ENCODE data around the gene TSEN34.

The TSEN34 gene

GRCh38 chr19:54188215-54188871 is 2.8 kb upstream of the TSEN34 start:
- Histone ChIP-seq H3K27me3 (ENCODE audit: control insufficient read depth, low read length) (no peaks in the 10 kb centered on the region), H4K20me1 (ENCODE audit: control insufficient read depth, insufficient read depth, low read depth, low read length) (peaks cover 4% of the 10 kb centered on the region; the same call in 1 of the 2 replicates), H3K4me3 (ENCODE audit: low read length) (peak overlapping the region; percentile 79), H3K4me1 (ENCODE audit: control insufficient read depth, low read length) (peaks cover 19% of the 10 kb centered on the region), H3F3A (ENCODE audit: control insufficient read depth, insufficient read depth) (no peaks in the 10 kb centered on the region), H3K9me2 (replicated peaks; ENCODE audit: control insufficient read depth, low read length) (no peaks in the 10 kb centered on the region), H3K4me2 (ENCODE audit: low read length) (peak overlapping the region; percentile 89), H3K79me2 (ENCODE audit: control insufficient read depth, low read length) (peaks cover 29% of the 10 kb centered on the region), H3K9me3 (ENCODE audit: control insufficient read depth, insufficient read depth, low read length) (no peaks in the 10 kb centered on the region), H3K27ac (ENCODE audit: low read depth, low read length) (peak overlapping the region; percentile 83), H3K36me3 (ENCODE audit: control insufficient read depth, low read length) (peaks cover 21% of the 10 kb centered on the region)
- TF ChIP-seq CTCF (IDR thresholded peaks at IDR 0.05; ENCODE audit: low read depth, low read length, poor library complexity, severe bottlenecking) (no peak), EZH2phosphoT487 (IDR thresholded peaks at IDR 0.05; ENCODE audit: borderline replicate concordance, low read length) (no peak)

- TF ChIP-seq CTCF (IDR thresholded peaks at IDR 0.05; ENCODE audit: low read depth, low read length, poor library complexity, severe bottlenecking) (peak; percentile 50), EZH2phosphoT487 (IDR thresholded peaks at IDR 0.05; ENCODE audit: borderline replicate concordance, low read length) (no peak)
- peaks cover 29% of the 10 kb centered on the region for H3K79me2 ChIP-seq (ENCODE audit: control insufficient read depth, low read length)
- peaks cover 4% of the 10 kb centered on the region; the same call in 1 of the 2 replicates for H4K20me1 ChIP-seq (ENCODE audit: control insufficient read depth, insufficient read depth, low read depth, low read length)
- H3K9me3 ChIP-seq (ENCODE audit: control insufficient read depth, insufficient read depth, low read length): no peaks in the 10 kb centered on the region
- H3K4me1 ChIP-seq (ENCODE audit: control insufficient read depth, low read length): peaks cover 19% of the 10 kb centered on the region
- H3K27ac ChIP-seq (ENCODE audit: low read depth, low read length): peak within 1 kb of the TSS; percentile 83
- no peaks in the 10 kb centered on the region for H3K9me2 ChIP-seq (replicated peaks; ENCODE audit: control insufficient read depth, low read length)
- H3F3A ChIP-seq (ENCODE audit: control insufficient read depth, insufficient read depth): no peaks in the 10 kb centered on the region; the same call in 1 of the 2 replicates
- peaks cover 25% of the 10 kb centered on the region for H3K36me3 ChIP-seq (ENCODE audit: control insufficient read depth, low read length)
- no peaks in the 10 kb centered on the region for H3K27me3 ChIP-seq (ENCODE audit: control insufficient read depth, low read length)
- H3K4me2 ChIP-seq (ENCODE audit: low read length): peak within 1 kb of the TSS; percentile 95
- peak within 1 kb of the TSS; percentile 85 for H3K4me3 ChIP-seq (ENCODE audit: low read length)
Measured at GRCh38 chr19:54189145-54189734, 1.9 kb upstream of the TSEN34 start, which contains the start of gene MBOAT7. Gene MBOAT7, minus strand, starts transcription at chr19:54189580. Its CDS starts 1,072 bp downstream, at chr19:54188508.

GRCh38 chr19:54189735-54190502 is 1.2 kb upstream of the TSEN34 start:
- peaks cover 29% of the 10 kb centered on the region for H3K79me2 ChIP-seq (ENCODE audit: control insufficient read depth, low read length)
- peaks cover 4% of the 10 kb centered on the region; the same call in 1 of the 2 replicates for H4K20me1 ChIP-seq (ENCODE audit: control insufficient read depth, insufficient read depth, low read depth, low read length)
- H3K9me3 ChIP-seq (ENCODE audit: control insufficient read depth, insufficient read depth, low read length): no peaks in the 10 kb centered on the region
- peaks cover 19% of the 10 kb centered on the region for H3K4me1 ChIP-seq (ENCODE audit: control insufficient read depth, low read length)
- no peaks in the 10 kb centered on the region for H3K27me3 ChIP-seq (ENCODE audit: control insufficient read depth, low read length)
- peak overlapping the region; percentile 85 for H3K4me3 ChIP-seq (ENCODE audit: low read length)
- H3F3A ChIP-seq (ENCODE audit: control insufficient read depth, insufficient read depth): no peaks in the 10 kb centered on the region; the same call in 1 of the 2 replicates
- TF ChIP-seq EZH2phosphoT487 (IDR thresholded peaks at IDR 0.05; ENCODE audit: borderline replicate concordance, low read length) (no peak), CTCF (IDR thresholded peaks at IDR 0.05; ENCODE audit: low read depth, low read length, poor library complexity, severe bottlenecking) (no peak)
- peak overlapping the region; percentile 83 for H3K27ac ChIP-seq (ENCODE audit: low read depth, low read length)
- H3K36me3 ChIP-seq (ENCODE audit: control insufficient read depth, low read length): peaks cover 25% of the 10 kb centered on the region
- no peaks in the 10 kb centered on the region for H3K9me2 ChIP-seq (replicated peaks; ENCODE audit: control insufficient read depth, low read length)
- peak overlapping the region; percentile 95 for H3K4me2 ChIP-seq (ENCODE audit: low read length)
